Activated CD4-positive, alpha-beta T cell treated with anti-CD3 and anti-CD28 coated beads, Interleukin-2, Interleukin-6, amounts not matched to agents 100 ng/mL and 50 ng/mL, durations not matched to agents 16 hours and 8 hours (primary cell): ENCODE data around the gene SYT6.
"Not testable (repeated sequence)": the region's sequence is repeated elsewhere in the genome, so short reads cannot be mapped to it uniquely, and the experiment has no call there.

Source experiments
- DNase-seq: peaks from one replicate; pipeline ENCODE4 v3.0.0-alpha.2; 2020

SYT6 gene

DNA sequence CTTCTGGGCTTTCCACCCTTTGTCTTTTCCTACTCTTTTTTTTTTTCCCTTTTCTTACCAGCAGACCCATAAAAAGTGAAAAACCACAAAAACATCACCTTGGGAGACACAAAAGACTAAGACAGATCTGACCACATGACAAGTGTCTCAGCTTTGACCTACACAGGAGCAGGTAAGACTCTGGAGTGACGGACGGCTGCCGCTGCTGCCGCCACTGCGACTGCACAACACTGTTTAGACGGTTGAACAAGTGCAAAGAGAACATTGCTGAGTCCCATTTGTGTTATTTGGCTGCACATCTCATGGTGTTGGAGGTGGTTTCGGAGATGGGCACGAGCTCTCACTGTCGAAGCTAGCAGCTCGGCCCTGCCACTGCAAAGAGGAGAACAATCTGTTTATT lies 62.0 kb downstream of the SYT6 start:
- no peak for DNase-seq

DNA sequence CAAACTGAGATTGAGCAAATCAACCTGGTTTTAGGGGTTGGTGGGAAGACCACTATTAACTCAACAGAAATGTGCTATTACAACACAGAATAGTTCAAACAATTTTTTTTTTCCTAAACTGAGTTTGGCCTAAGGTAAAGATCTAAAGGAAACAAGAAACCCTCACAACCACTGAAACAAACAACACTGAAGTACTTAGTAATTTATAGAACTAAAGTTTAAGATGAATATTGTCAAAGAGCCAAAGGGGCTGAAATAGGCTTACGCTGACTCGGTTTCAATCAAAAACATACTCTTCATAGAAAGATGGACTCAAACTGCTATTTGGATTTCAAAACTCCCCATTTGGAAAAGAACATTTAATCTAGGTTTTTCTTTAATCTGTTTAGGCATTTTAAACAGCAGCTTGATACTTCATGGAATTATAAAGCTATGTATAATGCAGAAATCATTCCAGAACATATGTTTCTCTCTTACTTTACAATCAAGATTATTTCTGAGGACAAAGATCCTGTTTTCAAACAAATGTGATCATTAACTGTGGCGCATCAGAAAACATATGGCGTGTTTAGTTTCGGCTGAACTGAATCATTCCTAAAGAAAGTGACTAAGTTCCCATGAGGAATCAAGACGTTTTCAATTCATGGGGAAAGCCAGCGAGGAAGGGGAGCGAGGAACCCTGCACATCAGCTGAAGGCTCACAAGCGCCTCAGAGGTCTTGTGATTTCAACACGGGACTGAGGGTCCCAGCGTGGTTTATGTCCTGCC lies 62.7 kb downstream of the SYT6 start:
- no peak for DNase-seq

DNA sequence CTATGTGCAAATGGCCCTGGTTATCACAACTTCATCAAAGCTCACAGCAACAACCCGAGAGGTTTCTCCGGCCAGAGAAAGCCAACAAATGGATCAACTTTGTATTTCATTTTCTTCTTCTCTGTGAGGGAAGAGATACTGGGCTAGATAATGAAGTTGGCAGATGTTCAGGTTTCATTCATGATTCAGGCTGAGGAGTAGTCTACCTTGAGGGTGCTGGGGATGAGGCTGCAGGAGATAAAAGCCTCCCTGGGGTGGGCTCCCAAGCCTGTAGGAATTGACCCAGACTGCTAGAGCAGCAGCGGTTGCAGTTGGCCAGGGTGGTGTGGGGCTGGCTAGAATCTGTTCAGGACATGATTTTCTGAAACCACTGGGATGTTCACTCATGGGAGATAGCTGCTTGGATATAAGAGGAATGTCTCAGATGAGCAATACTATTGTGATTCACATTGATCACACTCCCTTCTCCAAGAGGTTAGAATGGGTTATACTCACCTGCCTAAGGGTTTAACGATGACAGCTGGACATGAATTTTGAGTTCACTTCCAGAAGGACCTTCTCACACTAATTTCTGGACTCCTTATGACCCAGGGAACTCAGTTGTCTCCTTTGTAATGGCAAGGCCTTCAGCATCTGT lies 64.0 kb downstream of the SYT6 start:
- no peak for DNase-seq

DNA sequence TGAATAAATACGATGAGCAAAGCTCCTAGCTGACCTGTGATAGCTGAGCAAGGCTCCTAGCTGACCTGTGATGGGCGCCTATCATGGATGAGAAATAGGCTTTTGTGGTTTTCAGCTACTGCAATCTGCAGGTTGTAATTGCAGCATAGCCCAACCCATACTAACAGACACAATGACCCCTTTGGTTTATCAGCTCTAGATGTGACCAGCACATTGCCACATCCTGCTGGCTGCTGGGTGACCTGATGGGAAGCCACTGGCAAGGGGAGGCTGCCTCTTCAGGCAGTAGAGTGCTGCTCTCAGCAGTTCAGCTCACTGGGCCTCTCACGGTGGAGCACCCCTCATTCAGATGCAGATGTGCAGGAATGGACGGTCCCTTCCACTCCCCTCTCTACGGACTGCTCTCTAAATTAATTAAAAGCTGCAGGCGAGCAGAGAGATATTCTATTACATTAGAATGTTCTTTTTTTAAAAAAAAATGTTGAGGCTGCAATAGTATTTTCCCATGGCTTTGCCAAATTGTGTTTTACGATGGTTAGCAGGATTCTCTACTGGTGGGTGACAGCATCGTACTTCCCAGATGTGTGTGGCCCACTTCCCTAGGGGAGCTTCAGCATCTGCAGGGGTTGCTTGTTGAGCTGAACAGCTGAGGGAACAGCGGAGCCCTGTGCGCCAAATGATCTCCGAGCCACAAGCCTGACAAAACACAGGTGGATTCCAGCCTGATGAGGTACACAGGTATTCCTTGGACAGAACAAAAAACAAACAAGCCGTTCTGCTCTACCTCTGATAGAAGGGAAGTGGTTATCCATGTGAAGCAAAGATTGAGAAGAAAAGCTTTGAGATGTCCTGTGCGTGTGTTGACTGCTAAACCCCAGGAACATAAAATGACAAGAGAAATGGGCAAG lies 65.0 kb downstream of the SYT6 start:
- no peak for DNase-seq

DNA sequence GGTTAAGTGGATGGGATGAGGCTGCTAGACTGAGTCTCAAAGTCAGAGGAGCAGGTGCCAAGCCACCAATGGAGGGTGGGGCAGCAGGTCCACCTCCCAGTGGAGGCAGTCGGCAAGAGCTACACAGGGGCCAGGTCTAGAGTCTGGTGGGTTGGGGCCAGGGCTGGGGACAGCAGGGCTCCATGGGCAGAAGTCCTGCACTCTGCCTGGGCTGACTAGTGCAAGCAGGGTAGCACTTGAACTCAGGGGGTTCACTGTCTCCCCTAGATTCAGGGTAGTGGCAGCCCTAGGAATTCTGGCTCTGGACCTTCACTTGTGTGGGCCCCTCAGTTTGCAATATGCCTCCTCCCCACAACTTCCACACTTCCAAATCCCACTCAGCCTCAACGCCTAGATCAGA lies 66.2 kb downstream of the SYT6 start:
- DNase-seq: no peak

DNA sequence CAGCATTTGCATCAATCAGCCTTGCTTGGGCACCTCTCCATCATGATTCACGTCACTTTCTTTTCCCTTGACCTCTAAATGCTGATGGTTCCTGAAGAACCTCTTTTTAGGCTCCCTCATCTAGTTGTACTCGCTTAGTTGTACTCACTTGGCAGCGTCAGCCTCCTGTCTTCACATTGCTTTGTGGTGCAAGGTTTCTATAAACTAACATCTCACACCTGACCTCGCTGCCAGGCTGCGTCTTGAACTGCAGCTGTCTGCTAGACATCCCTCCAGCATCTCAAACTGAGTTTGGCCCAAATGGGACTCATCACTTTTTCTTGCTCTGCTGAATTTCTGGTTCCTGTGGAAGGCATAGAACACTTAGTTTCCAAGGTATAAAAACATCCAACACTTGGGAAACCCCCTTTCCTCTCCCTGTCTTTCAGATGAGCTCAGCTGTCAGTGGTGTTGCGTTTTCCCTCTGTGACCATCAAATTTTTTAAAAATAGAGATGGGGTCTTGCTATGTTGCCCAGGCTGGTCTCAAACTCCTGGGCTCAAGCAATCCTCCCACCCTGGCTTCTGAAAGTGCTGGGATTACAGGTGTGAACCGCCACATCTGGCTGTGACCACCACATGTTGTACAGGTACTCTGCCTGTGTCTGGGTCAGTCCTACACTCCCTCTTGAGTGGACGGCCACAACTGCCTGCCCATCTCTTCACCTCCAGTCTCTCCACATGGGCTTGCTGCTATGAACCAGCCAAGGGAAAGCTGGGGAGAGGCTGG lies 66.9 kb downstream of the SYT6 start:
- DNase-seq: no peak

DNA sequence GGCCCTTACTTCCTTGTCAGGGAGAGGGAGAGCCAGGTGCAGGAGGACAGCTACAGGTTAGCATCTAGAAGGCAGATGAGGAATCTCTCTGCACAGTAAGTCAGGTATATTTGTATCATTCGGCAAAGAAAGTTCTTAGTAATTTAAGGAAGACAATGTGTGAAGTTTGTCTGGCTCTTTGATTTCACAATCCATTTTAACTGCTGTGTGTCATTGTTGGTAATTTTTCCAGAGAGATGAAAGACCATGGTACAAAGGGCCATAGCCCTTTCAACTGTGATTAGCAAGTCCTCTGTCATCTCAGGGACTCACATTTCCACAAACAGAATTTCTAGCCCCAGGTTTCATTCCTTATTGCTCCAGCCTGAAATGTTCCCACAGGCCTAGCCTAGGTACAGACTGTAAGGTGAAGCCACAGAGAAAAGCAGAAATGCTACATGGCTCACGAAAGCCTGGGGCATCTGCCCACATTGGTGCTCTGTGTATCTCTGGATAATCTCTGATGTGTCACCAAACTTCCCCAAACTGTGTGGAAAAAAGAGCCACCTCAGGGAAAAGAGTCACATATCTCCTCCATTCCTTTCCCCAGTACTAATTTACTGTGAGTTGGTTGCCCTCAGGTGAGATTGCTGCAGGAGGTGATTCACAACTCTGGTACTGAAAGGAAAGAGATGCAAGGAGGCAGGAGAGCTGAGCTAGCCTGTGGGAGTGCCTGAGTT lies 70.6 kb downstream of the SYT6 start:
- no peak for DNase-seq

DNA sequence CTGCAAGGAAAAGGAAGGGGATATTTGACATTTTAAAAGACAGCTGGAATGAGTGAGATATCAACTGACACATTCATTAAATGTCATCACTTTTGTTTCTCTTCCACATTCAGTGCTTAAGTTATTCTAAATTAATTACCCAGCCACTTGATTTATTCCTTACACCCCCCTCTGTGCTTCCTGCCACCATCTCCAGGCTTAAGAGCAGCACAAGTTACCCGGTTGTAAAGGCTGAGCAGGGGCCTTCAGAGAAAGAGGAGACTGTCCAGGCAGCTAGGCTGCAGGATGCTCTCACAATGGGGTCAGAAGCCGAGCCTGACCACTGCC lies 71.4 kb downstream of the SYT6 start:
- no peak for DNase-seq

DNA sequence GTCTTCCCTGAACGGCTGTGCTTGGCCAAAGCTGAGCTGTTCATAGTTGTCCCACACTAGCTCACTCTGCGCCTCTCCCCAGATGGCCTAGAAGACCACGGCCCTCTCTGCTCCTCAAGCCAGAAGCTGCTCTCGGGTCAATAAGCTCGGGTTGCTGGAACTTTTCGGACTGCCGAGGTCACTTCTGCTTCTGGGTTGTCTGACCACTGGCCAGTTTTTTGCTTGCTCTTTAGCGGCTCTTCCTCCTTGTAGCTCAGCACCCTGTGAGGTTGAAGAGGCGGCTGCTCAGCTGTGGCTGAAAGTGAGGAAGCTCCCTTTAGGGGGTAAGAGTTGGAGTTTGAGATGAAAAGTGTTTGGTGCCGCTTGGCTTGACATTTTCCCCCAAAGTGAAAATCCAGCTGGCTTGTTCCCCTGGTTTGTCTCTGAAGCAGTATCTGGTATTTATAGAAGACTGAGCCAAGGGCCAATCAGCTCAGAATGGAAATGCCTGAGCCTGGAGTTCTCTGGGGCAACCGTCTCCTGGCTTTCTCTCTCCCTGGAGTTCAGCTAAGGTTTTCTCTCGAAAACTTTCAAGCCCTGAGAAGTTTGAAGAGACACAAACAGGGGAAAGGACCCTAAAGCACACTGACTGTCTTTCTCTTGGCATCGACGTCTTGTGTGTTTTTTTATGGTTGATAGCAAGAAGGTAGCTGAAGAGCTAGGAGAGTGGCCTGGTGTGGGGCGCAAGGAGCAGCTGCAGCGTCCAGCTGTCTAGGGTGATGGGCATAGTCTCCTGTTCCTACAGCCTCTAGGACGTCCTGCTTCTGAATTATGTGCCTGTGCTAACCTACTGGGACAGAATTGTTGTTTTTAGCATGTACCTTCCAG lies 72.0 kb downstream of the SYT6 start:
- DNase-seq: no peak

DNA sequence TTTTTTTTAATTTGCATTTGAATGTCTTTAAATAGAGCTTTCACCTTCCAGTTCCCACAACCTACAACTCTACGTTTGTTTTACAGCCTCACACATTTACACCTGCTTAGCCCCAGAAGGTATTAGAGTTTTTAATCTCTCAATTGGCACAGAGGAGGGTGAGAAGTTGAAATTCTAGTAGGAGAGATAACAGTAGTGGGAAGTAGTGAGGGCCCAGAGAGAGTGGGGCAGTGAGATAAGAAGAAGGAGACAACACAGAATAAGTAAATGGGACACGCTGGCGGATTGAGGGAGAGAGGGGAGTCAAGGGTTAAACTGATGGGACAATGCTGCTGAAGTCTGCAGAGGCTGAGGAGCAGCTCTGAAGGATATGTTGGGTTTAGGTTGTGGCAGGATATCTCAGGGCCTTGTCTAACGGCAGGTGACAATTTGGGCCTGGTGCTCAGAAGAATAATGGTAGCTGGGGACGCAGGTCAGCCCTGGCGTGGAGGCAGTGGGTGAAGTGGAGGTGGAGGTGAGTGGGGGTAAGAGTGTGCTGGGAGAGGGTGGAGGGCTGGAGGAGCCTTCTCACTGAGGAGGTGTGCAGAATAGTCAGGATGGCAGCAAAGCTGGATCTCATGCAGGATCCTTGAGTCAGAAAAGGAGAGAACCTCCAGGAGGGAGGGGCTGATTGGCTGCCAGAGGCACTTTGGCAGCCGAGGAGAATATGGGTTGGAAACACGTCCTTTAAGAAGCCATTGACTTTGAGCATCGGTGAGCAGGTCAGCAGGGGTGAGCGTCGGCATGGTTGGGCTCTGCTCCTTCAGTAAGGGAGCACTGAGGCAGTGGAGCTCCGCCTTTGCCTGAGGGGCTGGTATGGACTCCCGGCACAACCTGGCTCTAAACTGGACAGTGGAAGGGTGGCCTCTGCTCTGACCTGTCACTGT lies 72.9 kb downstream of the SYT6 start:
- no peak for DNase-seq

DNA sequence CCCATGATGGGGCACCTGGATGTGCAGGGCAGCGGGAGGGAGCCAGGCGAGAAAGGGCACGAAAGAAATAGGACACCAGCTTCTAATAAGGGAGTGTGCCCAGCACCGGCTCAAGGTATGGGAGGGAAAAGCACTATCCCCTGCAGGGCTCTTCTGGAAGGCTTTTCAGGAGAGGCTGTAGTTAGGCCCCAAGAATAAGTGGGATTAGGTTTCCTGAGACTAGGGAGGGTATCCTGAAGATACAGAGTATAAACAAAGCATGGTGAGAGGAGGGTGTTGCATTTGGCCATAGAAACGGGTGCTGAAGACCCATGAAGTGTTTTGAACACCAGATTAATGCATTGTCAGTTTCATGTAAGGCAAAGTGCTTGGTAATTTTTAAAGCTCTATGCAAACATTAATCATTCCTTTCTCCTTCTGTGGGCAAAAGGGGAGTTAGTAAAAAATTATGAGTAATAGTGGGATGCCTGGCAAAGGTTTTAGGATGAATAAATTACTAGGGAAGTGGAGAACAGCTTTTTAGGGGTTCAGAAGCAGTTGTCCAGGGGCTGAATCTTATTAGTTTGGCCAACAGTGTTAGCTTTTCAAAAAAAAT lies 74.0 kb downstream of the SYT6 start:
- no peak for DNase-seq

DNA sequence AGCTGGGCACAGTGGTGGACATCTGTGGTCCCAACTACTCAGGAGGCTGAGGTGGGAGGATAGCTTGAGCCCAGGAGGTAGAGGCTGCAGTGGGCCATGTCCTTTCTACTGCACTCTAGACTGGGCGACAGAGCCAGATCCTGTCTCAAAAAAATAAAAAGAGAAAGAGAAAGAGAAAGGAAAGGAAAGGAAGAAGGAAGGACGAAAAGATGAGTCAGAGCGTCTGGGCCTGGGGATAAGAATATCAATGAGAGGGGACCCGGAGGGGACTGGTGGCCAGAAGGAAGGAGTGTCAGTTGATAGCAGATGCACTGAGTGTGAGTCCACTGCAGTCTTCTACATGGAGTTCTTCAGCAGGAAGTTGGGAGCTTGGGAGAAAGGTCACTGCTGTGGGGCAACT lies 75.6 kb downstream of the SYT6 start:
- DNase-seq: no peak

DNA sequence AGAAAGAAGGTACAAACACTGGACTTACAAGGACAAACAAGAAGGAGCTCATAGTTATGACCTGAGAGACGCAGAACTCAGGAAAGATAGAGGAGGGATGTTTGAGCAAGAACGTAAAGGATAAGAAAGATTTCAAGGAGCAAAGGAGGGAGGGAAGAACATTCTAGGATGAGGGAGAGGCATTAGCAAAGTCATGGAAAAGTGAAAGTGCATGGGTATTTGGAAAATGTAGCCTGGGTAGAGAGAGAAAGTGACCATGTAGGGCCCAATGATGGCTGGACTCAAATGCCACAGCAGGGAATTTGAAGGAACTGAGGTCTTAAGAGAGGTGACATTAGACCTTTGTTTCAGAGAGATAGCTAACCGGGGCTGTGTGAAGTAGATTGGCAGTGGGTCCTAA lies 76.5 kb downstream of the SYT6 start:
- no peak for DNase-seq

DNA sequence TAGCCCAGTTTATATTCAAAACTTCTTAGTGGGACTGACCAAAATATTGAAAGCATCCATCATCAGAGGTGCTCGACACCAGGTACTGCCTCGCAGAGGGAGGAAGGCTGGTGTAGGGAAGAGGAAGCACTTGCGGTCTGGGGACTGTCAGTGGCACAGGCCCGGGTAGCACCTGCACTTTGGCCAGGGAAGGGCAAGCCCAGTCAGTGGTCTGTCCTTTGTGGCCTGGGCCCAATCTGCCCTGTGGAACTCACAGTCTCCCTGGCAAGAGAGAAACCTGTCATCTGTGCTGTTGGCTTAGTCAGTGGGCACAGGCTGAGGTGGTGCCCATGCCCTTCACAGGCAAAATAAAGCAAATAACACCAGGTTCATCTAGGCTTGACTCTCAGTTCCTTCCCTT lies 77.4 kb downstream of the SYT6 start:
- no peak for DNase-seq

DNA sequence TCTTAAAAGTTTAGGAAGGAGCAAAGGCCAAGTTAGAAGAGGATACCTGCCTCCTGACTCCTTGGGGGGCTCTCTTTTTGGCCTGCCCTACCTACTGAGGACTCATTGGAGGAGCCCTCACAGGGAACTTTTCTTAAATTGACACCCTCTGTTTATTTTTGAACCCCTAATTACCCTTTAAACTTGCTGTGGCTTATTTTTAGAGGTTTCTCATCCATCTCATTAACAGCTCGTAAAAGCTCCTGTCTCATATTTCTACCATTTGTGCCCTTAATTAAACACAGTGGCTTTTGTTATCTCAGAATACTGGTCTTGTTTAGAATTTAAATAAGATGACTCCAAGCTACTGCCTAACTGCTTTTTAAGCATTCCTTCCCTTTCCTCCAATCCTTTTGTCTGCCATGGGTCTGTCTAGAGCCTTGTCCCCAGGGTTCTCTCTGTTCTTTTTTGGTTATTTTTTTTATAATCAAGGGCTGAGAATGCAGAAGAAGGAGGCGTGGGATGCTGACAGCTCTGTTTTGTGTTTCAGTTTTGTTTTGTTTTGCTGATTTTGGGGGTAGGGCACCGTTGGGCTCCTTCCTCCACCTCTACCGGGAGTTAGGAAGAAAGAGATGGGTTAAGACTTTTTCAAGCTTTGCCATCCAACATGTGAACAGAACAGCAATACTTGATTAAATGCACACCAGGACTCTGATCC lies 78.0 kb downstream of the SYT6 start:
- no peak for DNase-seq

DNA sequence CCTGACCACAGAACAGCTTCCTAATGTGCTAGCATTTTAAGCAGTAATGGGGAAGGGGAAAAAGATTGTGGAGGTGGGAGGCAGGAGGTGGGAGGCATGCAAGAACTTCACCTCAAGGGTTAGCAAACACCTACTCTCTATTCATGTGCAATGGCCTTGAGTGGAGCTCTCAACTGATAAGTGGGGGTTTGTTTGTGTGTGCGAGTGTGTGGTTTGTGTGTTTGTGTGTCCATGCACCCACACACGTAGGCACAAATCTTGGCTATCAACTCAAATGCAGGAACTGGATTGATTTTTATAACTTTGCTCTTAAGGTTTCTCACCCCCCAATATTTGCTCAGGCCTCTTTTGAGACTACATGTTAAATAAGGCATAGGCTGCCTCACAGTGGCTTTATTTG lies 78.6 kb downstream of the SYT6 start:
- no peak for DNase-seq

DNA sequence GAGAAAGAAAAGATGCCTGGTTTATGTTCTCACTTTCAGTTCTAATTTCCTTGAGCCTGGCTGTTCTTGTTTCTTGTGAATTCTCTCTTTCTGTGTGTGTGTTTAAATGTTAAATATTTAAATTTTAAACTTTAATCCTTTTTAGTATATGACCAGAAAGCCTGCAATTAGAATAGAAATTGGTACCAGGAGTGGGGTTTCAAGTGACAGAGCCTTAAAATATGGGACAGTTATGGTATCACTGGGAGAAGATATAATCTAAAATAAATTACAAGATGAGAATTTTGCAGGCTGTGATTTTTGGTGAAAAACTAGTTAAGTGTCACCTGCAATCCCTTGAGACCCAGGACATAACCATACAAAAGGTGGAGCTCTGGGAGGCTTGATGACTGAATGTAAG lies 81.4 kb downstream of the SYT6 start:
- no peak for DNase-seq

DNA sequence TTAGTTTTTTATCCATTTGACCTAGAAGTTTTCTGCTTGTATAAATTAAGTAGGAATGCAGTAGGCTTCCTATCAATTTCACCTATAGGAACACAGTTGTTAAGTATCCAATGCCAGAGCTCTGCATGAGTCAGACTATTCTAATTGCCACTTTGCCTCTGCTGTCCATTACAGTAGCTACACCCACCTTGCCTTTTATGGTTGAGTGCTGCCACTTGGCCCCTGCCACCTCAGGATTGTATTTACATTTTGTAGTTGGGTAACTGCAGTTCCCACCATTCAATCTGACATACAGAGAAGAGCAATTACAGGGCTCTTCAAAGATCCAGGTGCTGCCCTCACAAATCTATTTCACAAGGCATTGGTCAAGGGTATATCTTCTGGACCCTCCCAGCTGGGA lies 83.9 kb downstream of the SYT6 start:
- DNase-seq: not testable (repeated sequence)

DNA sequence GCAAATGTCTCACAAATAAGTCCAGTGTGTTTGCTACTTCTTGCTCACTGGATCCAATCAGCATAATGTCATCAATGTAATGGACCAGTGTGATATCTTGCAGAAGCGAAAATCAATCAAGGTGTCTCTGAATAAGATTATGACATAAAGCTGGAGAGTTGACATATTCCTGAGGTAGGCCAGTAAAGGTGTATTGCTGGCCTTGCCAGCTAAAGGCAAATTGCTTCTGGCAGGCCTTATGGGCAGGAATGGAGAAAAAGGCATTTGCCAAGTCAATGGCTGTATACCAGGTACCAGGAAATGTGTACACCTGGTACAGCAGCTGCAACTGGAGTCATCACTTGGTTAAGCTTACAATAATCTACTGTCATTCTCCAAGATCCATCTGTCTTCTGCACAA lies 85.0 kb downstream of the SYT6 start:
- not testable (repeated sequence) for DNase-seq
